Adrenal gland (tissue), 5 donors: Measurements from ENCODE around the gene DNAH2.

ENCODE experiments used
- CTCF ChIP-seq, 6 experiments: fragments of 450-650 bp in 4 of 6; fragments of 200-600 bp in 2 of 6; sonication (generic) in 1 of 6; IDR thresholded peaks; 1 replicate in 5 of 6; 2 replicates in 1 of 6; pipeline versions ENCODE4 v1.5.1 to v1.8.0; 2016 to 2021; ENCODE audit warnings: antibody characterized with exemption in 6 of 6, mild to moderate bottlenecking in 2 of 6, moderate library complexity in 1 of 6
- POLR2A ChIP-seq, 2 donors: fragments of 450-650 bp; IDR thresholded peaks; one replicate each; pipeline ENCODE4 v1.6.1; 2017; ENCODE audit warnings: antibody characterized with exemption in 2 of 2, mild to moderate bottlenecking in 2 of 2, moderate library complexity in 1 of 2
- donor health status: DM: no; HTN: no; CAD: no.

- no peak for TF ChIP-seq CTCF (IDR thresholded peaks at IDR 0.05)
- TF ChIP-seq POLR2A (IDR thresholded peaks at IDR 0.05), result no peak
These were observed 19.5 kb upstream of the DNAH2 start for GRCh38 chr17:7697828-7698588.
